GM13976 (cell line): ENCODE measurements around the gene ITGB8.

ENCODE experiments used
- DNase-seq: peaks from one replicate; pipeline ENCODE4 v3.0.0; 2012; ENCODE audit warnings: low spot score
- in situ Hi-C: fragments of 300-500 bp; cut with MboI; formaldehyde crosslinking; loops from one replicate; pipeline ENCODE4 v1.12.0; 2022; ENCODE audit warnings: low sequenced_read_pairs, mixed read lengths, inconsistent platforms; ENCODE audit not compliant: unreplicated experiment
- TF ChIP-seq, protein P1 (sequence below): IDR thresholded peaks from 2 replicates; pipeline ENCODE4 v1.5.1; 2012; ENCODE audit warnings: borderline replicate concordance, mild to moderate bottlenecking; ENCODE audit not compliant: insufficient read depth; ENCODE audit errors: extremely low read depth, missing control alignments, control extremely low read depth

Gene ITGB8

DNA sequence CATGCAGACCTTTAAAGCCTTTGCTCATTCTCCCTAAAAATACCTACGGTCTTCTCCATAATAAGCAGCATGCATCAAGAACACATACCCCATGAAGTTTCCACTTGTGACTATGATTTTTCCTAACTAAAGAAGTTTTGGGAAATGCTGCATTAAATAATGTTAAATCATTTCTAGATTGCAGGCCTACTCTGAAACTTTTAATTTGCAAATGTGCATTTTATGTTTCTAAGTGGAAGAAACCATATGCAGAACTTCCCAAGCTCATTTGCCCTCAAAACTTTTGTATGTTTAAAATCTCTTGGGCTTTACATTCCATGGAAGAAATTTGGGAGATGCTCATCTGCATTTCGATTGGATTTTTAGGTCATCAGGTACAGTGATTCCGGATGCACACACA, 63.6 kb downstream of the ITGB8 start:
- in situ Hi-C loops: no loop called here
- TF ChIP-seq, protein P1, sequence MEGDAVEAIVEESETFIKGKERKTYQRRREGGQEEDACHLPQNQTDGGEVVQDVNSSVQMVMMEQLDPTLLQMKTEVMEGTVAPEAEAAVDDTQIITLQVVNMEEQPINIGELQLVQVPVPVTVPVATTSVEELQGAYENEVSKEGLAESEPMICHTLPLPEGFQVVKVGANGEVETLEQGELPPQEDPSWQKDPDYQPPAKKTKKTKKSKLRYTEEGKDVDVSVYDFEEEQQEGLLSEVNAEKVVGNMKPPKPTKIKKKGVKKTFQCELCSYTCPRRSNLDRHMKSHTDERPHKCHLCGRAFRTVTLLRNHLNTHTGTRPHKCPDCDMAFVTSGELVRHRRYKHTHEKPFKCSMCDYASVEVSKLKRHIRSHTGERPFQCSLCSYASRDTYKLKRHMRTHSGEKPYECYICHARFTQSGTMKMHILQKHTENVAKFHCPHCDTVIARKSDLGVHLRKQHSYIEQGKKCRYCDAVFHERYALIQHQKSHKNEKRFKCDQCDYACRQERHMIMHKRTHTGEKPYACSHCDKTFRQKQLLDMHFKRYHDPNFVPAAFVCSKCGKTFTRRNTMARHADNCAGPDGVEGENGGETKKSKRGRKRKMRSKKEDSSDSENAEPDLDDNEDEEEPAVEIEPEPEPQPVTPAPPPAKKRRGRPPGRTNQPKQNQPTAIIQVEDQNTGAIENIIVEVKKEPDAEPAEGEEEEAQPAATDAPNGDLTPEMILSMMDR: no peak
- no peak for DNase-seq

DNA sequence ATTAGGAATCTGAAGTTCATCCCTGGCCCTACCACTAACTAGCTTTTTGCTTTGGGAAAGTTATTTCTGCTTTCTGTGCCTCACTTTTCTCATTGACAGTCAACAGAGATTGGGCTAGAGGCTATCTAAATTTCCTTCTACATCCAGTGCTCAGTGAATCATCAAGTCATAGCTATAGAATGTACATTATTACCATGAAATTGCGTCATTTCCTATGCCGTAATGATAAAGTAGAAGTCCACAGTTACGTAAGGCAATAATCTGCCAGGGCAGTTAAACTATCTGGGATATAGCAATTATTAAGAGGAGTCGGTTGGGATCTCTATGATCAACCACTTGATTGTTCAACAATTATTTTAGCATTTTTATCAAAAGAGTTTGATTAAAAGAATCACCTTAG, 64.4 kb downstream of the ITGB8 start:
- no peak for DNase-seq
- in situ Hi-C loops: no loop called here
- TF ChIP-seq, protein P1: no peak

DNA sequence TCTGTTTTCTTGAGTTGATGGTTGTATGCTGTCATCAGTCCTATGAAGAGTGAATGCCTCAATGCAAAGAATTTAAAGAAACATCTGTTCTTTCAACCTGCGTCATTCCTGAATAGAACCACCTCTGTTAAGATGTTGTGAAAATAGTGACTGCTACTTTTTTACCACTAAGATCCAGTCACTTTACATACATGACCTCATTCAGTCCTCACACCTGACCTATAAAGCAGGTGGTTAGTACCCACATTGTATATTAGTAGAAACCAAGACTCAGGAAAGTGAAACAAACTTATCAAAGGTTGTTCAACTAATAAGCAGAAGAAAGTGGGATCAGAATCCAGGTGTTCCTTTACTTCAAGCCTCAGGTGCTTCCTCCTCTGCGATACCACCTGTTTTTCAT, 64.8 kb downstream of the ITGB8 start:
- in situ Hi-C loops: no loop called here
- TF ChIP-seq, protein P1: no peak
- no peak for DNase-seq

DNA sequence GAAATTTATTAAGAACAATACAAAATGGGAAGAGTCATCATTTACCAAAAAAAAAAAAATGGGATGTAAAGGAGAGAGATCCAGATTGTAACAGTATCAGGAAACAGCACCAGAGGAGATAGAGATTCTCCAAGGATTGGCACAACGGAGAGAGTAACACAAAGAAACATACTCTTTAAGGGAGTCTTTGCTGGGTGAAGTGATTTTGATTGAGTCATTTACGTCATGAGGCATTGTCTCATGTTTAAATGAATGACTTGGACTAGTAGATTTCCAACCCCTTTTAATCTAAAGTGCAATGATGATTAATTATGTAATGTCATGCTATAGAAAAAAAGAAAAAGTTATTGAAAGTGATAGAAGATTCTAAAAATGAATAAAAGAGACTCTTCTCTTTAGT, 68.8 kb downstream of the ITGB8 start:
- in situ Hi-C loops: no loop called here
- no peak for DNase-seq
- TF ChIP-seq, protein P1: no peak

DNA sequence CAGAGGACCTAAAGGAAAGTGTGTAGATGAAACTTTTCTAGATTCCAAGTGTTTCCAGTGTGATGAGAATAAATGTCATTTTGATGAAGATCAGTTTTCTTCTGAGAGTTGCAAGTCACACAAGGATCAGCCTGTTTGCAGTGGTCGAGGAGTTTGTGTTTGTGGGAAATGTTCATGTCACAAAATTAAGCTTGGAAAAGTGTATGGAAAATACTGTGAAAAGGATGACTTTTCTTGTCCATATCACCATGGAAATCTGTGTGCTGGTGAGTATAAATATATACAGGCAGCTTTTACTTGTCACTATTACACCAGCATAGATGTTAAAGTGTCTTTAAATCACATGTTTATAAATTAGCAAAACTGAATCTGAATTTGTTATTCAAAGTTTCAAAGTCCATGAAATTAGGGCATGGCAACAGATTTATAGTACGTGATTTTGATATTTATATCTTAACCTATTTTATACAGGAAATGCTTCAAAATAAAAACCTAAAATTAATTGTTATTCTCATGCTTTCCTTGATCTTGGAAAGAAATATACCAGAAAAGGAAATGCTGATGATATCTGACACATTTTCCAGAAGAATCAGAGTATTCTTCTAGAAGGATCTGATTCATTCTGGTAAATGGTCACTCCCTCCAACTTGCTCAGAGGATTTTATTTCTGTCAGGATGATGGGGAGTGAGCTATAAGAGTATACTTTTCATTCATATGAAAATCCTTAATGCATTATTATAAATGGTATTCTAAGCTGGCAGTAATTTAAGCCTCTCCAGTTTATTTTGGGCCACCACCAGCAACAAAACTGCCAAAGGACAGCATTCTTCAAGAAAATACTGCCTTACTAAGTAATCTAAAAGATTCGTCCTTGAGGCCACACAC, 71.4 kb downstream of the ITGB8 start:
- TF ChIP-seq, protein P1: no peak
- in situ Hi-C loops: no loop called here
- DNase-seq: no peak

DNA sequence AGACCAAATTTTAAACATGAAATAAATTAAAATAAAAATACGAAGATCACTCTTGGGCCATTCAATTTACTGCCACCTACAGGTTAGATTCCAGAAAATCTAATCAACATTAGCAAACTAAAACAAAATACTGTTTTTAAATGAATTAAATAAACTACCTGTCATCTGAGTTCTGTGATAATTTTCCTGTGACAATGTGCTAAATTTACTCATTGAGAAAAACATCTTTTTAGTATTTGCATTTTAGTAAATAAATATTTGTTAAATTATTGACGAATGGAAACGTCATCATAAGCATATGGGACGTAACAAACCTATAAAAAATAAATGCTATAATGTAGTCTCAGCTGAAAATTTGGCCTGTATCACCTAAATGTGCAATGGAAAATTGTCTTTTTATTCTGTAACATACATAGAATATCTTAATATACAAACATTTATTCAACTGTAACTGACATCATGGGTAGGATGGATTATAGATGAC, 72.1 kb downstream of the ITGB8 start:
- in situ Hi-C loops: no loop called here
- no peak for DNase-seq
- TF ChIP-seq, protein P1: no peak
